Calu3 (cell line): ENCODE measurements around the gene PIGQ. TPM values are rescaled to one million over a fixed set of nuclear protein-coding genes. Genes with fewer than 3 reads are reported as not detected.
A peak's percentile ranks its signal among the peaks of the same experiment; 100 is the strongest.

Experiments used
- BruUV-seq: library from RNA; stranded (reverse); fragments of 400-500 nt; replicated peaks from 2 replicates; lab custom pipeline; 2021; lab: Mats Ljungman, UMichigan
- CTCF ChIA-PET: fragments of 300-600 bp; sonication (Branson Sonifier 250); formaldehyde crosslinking; loops from one replicate; lab custom pipeline; 2022; ENCODE audit warnings: antibody characterized with exemption; lab: Charles Lee
- DNase-seq: peaks from one replicate; pipeline ENCODE4 v3.0.0; 2022
- H3K27ac Mint-ChIP-seq: one replicate; pipeline ENCODE4 v1.8.0; 2022; ENCODE audit warnings: mixed read lengths; ENCODE audit not compliant: unreplicated experiment
- H3K27me3 Mint-ChIP-seq: one replicate; pipeline ENCODE4 v1.8.0; 2022; ENCODE audit warnings: mixed read lengths; ENCODE audit not compliant: unreplicated experiment
- H3K36me3 Mint-ChIP-seq: one replicate; pipeline ENCODE4 v1.8.0; 2022; ENCODE audit warnings: mild to moderate bottlenecking, moderate library complexity, mixed read lengths; ENCODE audit not compliant: insufficient read depth, unreplicated experiment
- H3K4me1 Mint-ChIP-seq: one replicate; pipeline ENCODE4 v1.8.0; 2022; ENCODE audit warnings: mild to moderate bottlenecking, low read depth, mixed read lengths; ENCODE audit not compliant: unreplicated experiment
- H3K4me3 Mint-ChIP-seq: one replicate; pipeline ENCODE4 v1.8.0; 2022; ENCODE audit warnings: mild to moderate bottlenecking, low read depth, moderate library complexity, mixed read lengths; ENCODE audit not compliant: unreplicated experiment
- H3K9me3 Mint-ChIP-seq: one replicate; pipeline ENCODE4 v1.8.0; 2022; ENCODE audit warnings: low read depth, mixed read lengths; ENCODE audit not compliant: unreplicated experiment
- CTCF ChIP-seq: fragments of 200-600 bp; IDR thresholded peaks from one replicate; pipeline ENCODE4 v1.8.0; 2022; ENCODE audit warnings: antibody characterized with exemption; ENCODE audit not compliant: unreplicated experiment
- intact Hi-C: fragments of 100-400 bp; cut with micrococcal nuclease; formaldehyde crosslinking; loops from one replicate; pipeline ENCODE4 v1.10.0; 2022; ENCODE audit not compliant: unreplicated experiment
- total RNA-seq: library from RNA; stranded (reverse); gene quantifications from 2 replicates; pipeline ENCODE4 v1.2.3, GENCODE V29; 2022

The PIGQ gene
- total RNA-seq, 1 experiment from 2014 or later: 101 TPM

- intact Hi-C loops: no loop called here
- no peaks in the 10 kb centered on the region for H3K9me3 Mint-ChIP-seq
- TF ChIP-seq CTCF: no peak
- H3K27me3 Mint-ChIP-seq: no peaks in the 10 kb centered on the region
- H3K27ac Mint-ChIP-seq: no peak overlapping the region
- CTCF ChIA-PET: interaction anchor here (0.5 to 0.6 kb wide), 2 partner anchors 137 to 292 kb away, joined by 3 to 9 read pairs; no protein-coding TSS in a partner anchor
- no peak overlapping the region for H3K4me3 Mint-ChIP-seq
- no TSS peak for BruUV-seq
- no peaks in the 10 kb centered on the region for H3K4me1 Mint-ChIP-seq
- peaks cover 37% of the 10 kb centered on the region for H3K36me3 Mint-ChIP-seq
- DNase-seq: no peak
Observed at GRCh38 chr16:624526-625070, 54.8 kb downstream of the PIGQ start.

DNA sequence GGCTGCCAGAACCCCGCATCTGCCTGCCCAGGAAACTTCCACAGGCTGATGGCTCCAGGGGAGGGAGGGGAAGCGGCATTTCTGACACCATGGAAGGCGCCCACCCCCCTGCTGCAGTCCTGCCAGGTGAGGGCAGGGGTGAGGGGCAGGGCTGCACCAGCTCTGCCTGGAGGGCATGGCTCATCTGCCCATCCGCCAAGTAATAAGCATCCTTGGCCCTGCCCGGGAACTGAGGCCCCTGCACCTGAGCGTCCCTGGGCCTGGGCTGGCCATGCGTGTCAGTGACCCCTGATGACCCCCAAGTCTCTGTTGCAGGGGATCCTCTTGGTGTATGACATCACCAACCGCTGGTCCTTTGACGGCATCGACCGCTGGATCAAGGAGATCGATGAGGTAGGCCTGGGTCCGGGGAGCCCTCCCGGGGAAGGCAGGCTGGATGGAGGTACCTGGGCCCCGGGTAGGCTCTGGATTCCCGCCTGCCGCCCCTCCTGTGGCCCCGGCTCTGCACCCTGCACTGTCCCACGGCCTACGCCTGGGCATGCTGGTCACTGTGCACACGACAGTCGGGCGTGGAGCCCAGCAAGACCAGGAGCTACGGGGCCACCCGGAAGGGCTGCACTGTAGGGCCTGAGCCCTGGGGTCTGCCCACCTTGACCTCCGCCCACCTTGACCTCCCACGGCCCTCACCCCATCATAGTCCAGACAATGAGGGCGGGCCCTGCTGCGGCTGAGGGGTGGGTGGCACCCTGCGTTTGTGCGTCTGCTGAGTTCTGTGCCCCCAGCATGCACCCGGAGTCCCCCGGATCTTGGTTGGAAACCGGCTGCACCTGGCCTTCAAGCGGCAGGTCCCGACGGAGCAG lies 55.6 kb downstream of the PIGQ start:
- Mint-ChIP-seq H3K27ac (no peak overlapping the region), H3K4me3 (no peak overlapping the region), H3K27me3 (no peaks in the 10 kb centered on the region), H3K36me3 (peaks cover 45% of the 10 kb centered on the region), H3K4me1 (no peaks in the 10 kb centered on the region), H3K9me3 (no peaks in the 10 kb centered on the region)
- CTCF ChIA-PET: interaction anchor here (0.6 kb wide), 1 partner anchor 138 kb away, joined by 3 read pairs; no protein-coding TSS in a partner anchor
- no peak for DNase-seq
- BruUV-seq: no TSS peak
- no peak for TF ChIP-seq CTCF
- intact Hi-C loops: no loop called here

DNA sequence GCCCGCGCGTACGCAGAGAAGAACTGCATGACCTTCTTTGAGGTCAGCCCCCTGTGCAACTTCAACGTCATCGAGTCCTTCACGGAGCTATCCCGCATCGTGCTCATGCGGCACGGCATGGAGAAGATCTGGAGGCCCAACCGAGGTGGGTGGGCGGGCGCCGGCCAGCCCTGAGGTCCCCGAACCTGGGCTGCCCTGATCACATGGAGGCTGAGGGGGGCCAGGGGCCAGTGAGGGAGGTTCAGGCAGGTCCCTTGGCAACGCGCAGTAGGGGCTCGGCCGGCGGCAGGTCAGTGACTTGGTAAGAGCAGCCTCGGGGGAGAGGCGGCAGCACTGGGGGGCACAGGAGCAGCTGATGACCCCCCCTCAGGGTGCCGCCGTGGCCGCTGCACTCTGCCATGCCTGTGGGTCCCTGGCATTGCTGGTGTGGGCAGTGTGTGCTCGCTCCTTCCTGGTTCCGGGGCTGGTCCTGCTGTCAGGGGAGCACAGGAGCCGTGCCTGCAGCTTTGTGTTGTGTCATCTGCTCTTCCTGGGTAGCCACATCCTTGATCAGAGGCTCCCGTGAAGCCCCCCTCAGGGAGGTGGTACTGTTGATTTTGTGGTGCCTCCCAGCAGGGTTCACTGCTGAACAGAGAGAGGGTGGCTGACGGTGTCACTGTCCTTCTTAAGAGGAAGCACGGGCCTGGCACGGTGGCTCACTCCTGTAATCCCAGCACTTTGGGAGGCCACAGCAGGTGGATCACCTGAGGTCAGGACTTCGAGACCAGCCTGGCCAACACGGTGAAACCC lies 56.4 kb downstream of the PIGQ start:
- peaks cover 53% of the 10 kb centered on the region for H3K36me3 Mint-ChIP-seq
- intact Hi-C loops: no loop called here
- no peak for TF ChIP-seq CTCF
- no peak overlapping the region for H3K27ac Mint-ChIP-seq
- no peaks in the 10 kb centered on the region for H3K27me3 Mint-ChIP-seq
- DNase-seq: no peak
- no TSS peak for BruUV-seq
- H3K4me1 Mint-ChIP-seq: no peaks in the 10 kb centered on the region
- CTCF ChIA-PET: no interaction called here
- H3K9me3 Mint-ChIP-seq: no peaks in the 10 kb centered on the region
- H3K4me3 Mint-ChIP-seq: no peak overlapping the region

GRCh38 chr16:626787-627453 lies 57.2 kb downstream of the PIGQ start:
- H3K9me3 Mint-ChIP-seq: no peaks in the 10 kb centered on the region
- H3K4me1 Mint-ChIP-seq: no peaks in the 10 kb centered on the region
- peak overlapping the region; percentile 27 for H3K27ac Mint-ChIP-seq
- no peak overlapping the region for H3K4me3 Mint-ChIP-seq
- BruUV-seq: no TSS peak
- peaks cover 59% of the 10 kb centered on the region for H3K36me3 Mint-ChIP-seq
- no peak for DNase-seq
- CTCF ChIA-PET: no interaction called here
- H3K27me3 Mint-ChIP-seq: no peaks in the 10 kb centered on the region
- intact Hi-C loops: no loop called here
- TF ChIP-seq CTCF: no peak
